OCI-M2 (cell line): Measurements from ENCODE around the gene GPC6.

ENCODE experiments used
- DNase-seq: peaks from one replicate; lab custom pipeline; 2025; ENCODE audit not compliant: unreplicated experiment; lab: John Stamatoyannopoulos, UW

GPC6 gene

GRCh38 chr13:94309997-94310855 is 1083.6 kb downstream of the GPC6 start:
- no peak for DNase-seq

GRCh38 chr13:94311893-94312292 is 1085.3 kb downstream of the GPC6 start:
- DNase-seq = no peak

GRCh38 chr13:94312511-94313216 is 1086.1 kb downstream of the GPC6 start:
- DNase-seq = no peak

GRCh38 chr13:94313321-94313910 is 1086.8 kb downstream of the GPC6 start:
- no peak for DNase-seq

GRCh38 chr13:94313926-94314325 is 1087.3 kb downstream of the GPC6 start:
- DNase-seq = no peak

GRCh38 chr13:94315188-94315587 is 1088.6 kb downstream of the GPC6 start:
- no peak for DNase-seq

- DNase-seq = no peak
Measured at GRCh38 chr13:94317063-94317491, 1090.5 kb downstream of the GPC6 start.

- no peak for DNase-seq
Measured at GRCh38 chr13:94318418-94318817, 1091.8 kb downstream of the GPC6 start.

GRCh38 chr13:94319501-94319900 is 1092.9 kb downstream of the GPC6 start:
- no peak for DNase-seq

GRCh38 chr13:94322925-94323763 is 1096.5 kb downstream of the GPC6 start:
- no peak for DNase-seq

- DNase-seq = no peak
Measured at GRCh38 chr13:94323764-94324758, 1097.5 kb downstream of the GPC6 start.

GRCh38 chr13:94324767-94325540 is 1098.3 kb downstream of the GPC6 start:
- DNase-seq = no peak

GRCh38 chr13:94325650-94326049 is 1099.0 kb downstream of the GPC6 start:
- DNase-seq = no peak

- no peak for DNase-seq
Measured at GRCh38 chr13:94327318-94327717, 1100.7 kb downstream of the GPC6 start.

GRCh38 chr13:94328381-94329041 is 1101.9 kb downstream of the GPC6 start:
- no peak for DNase-seq

- DNase-seq = no peak
Measured at GRCh38 chr13:94329277-94329676, 1102.7 kb downstream of the GPC6 start.

GRCh38 chr13:94329754-94330551 is 1103.3 kb downstream of the GPC6 start:
- DNase-seq = no peak
